Duodenal mucosa (tissue), 2 donors: ENCODE measurements around the gene FNDC3A.

Source experiments
- H3K27ac ChIP-seq: one replicate; pipeline ENCODE4 v1.7.0; 2013; ENCODE audit warnings: low read depth, low read length
- H3K27me3 ChIP-seq, 2 donors: one replicate each; pipeline ENCODE4 v1.7.0; 2013; ENCODE audit warnings: low read length in 2 of 2, control low read depth in 1 of 2; ENCODE audit not compliant: insufficient read depth in 2 of 2, control insufficient read depth in 1 of 2
- H3K36me3 ChIP-seq, 2 donors: one replicate each; pipeline ENCODE4 v1.7.0; 2013; ENCODE audit warnings: low read length in 2 of 2, control low read depth in 1 of 2; ENCODE audit not compliant: insufficient read depth in 2 of 2, control insufficient read depth in 1 of 2
- H3K4me1 ChIP-seq, 2 donors: one replicate each; pipeline ENCODE4 v1.7.0; 2013; ENCODE audit warnings: low read length in 2 of 2, control low read depth in 1 of 2; ENCODE audit not compliant: insufficient read depth in 2 of 2, control insufficient read depth in 1 of 2
- H3K4me3 ChIP-seq, 2 donors: one replicate each; pipeline ENCODE4 v1.7.0; 2013; ENCODE audit warnings: low read length in 2 of 2, low read depth in 1 of 2
- H3K9ac ChIP-seq, 2 donors: one replicate each; pipeline ENCODE4 v1.7.0; 2013; ENCODE audit warnings: low read length in 2 of 2, low read depth in 1 of 2
- H3K9me3 ChIP-seq, 2 donors: one replicate each; pipeline ENCODE4 v1.7.0; 2013; ENCODE audit warnings: low read length in 2 of 2, control low read depth in 1 of 2; ENCODE audit not compliant: control insufficient read depth in 1 of 2

Gene FNDC3A

GRCh38 chr13:49165798-49166752 lies 190.4 kb downstream of the FNDC3A start:
- Histone ChIP-seq H3K27me3 (no peaks in the 10 kb centered on the region), H3K4me3 (no peak overlapping the region), H3K9me3 (peaks cover 10 to 12% of the 10 kb centered on the region in 2 donors), H3K36me3 (peaks cover 3 to 33% of the 10 kb centered on the region in 2 donors), H3K27ac (no peak overlapping the region), H3K9ac (no peak overlapping the region), H3K4me1 (no peaks in the 10 kb centered on the region)

GRCh38 chr13:49171359-49171758 lies 195.6 kb downstream of the FNDC3A start:
- peaks cover 4 to 27% of the 10 kb centered on the region in 2 donors for H3K36me3 ChIP-seq
- no peak overlapping the region for H3K9ac ChIP-seq
- H3K4me3 ChIP-seq = no peak overlapping the region
- no peaks in the 10 kb centered on the region for H3K4me1 ChIP-seq
- no peaks in the 10 kb centered on the region for H3K9me3 ChIP-seq
- H3K27ac ChIP-seq = no peak overlapping the region
- no peaks in the 10 kb centered on the region for H3K27me3 ChIP-seq

GRCh38 chr13:49183672-49184325 lies 208.1 kb downstream of the FNDC3A start:
- Histone ChIP-seq H3K36me3 (peaks cover 21 to 69% of the 10 kb centered on the region in 2 donors), H3K27me3 (no peaks in the 10 kb centered on the region), H3K9me3 (no peaks in the 10 kb centered on the region), H3K4me3 (no peak overlapping the region), H3K4me1 (no peaks in the 10 kb centered on the region), H3K9ac (no peak overlapping the region), H3K27ac (no peak overlapping the region)

GRCh38 chr13:49184621-49185020 lies 208.9 kb downstream of the FNDC3A start:
- Histone ChIP-seq H3K27me3 (no peaks in the 10 kb centered on the region), H3K4me1 (no peaks in the 10 kb centered on the region), H3K9me3 (no peaks in the 10 kb centered on the region), H3K4me3 (no peak overlapping the region), H3K36me3 (peaks cover 21 to 61% of the 10 kb centered on the region in 2 donors), H3K27ac (no peak overlapping the region), H3K9ac (no peak overlapping the region)

- Histone ChIP-seq H3K36me3 (peaks cover 20 to 59% of the 10 kb centered on the region in 2 donors), H3K9ac (no peak overlapping the region), H3K27ac (no peak overlapping the region), H3K9me3 (no peaks in the 10 kb centered on the region), H3K27me3 (no peaks in the 10 kb centered on the region), H3K4me1 (no peaks in the 10 kb centered on the region), H3K4me3 (no peak overlapping the region)
These were observed 209.6 kb downstream of the FNDC3A start for GRCh38 chr13:49185264-49185663.

- H3K36me3 ChIP-seq = peaks cover 28 to 70% of the 10 kb centered on the region in 2 donors
- no peak overlapping the region for H3K4me3 ChIP-seq
- no peak overlapping the region for H3K9ac ChIP-seq
- H3K27ac ChIP-seq = no peak overlapping the region
- no peaks in the 10 kb centered on the region for H3K4me1 ChIP-seq
- H3K9me3 ChIP-seq = no peaks in the 10 kb centered on the region
- no peaks in the 10 kb centered on the region for H3K27me3 ChIP-seq
These were observed 215.2 kb downstream of the FNDC3A start for GRCh38 chr13:49190901-49191300.

- H3K27ac ChIP-seq = no peak overlapping the region
- H3K9ac ChIP-seq = no peak overlapping the region
These were observed 230.9 kb downstream of the FNDC3A start for GRCh38 chr13:49206641-49207040.

GRCh38 chr13:49208619-49209018 lies 232.9 kb downstream of the FNDC3A start:
- peaks cover 20 to 53% of the 10 kb centered on the region in 2 donors for H3K36me3 ChIP-seq
- H3K4me1 ChIP-seq = no peaks in the 10 kb centered on the region
- no peak overlapping the region for H3K4me3 ChIP-seq
- H3K27ac ChIP-seq = no peak overlapping the region
- H3K9ac ChIP-seq = no peak overlapping the region
- no peaks in the 10 kb centered on the region for H3K9me3 ChIP-seq
- no peaks in the 10 kb centered on the region for H3K27me3 ChIP-seq

More at GRCh38 chr13:49206641-49207040, 230.9 kb downstream of the FNDC3A start:
- H3K27me3 ChIP-seq = no peaks in the 10 kb centered on the region
- H3K36me3 ChIP-seq = peaks cover 24 to 69% of the 10 kb centered on the region in 2 donors
- H3K4me3 ChIP-seq = no peak overlapping the region
- H3K9me3 ChIP-seq = no peaks in the 10 kb centered on the region
- H3K4me1 ChIP-seq = no peaks in the 10 kb centered on the region

- H3K27me3 ChIP-seq = no peaks in the 10 kb centered on the region
- no peaks in the 10 kb centered on the region for H3K9me3 ChIP-seq
- H3K27ac ChIP-seq = no peak overlapping the region
- H3K4me1 ChIP-seq = peaks cover 0 to 2% of the 10 kb centered on the region in 2 donors
- peaks cover 16 to 39% of the 10 kb centered on the region in 2 donors for H3K36me3 ChIP-seq
- H3K9ac ChIP-seq = no peak overlapping the region
- H3K4me3 ChIP-seq = no peak overlapping the region
These were observed 234.4 kb downstream of the FNDC3A start for GRCh38 chr13:49210114-49210513.

GRCh38 chr13:49210669-49211068 lies 235.0 kb downstream of the FNDC3A start:
- Histone ChIP-seq H3K4me1 (peaks cover 0 to 3% of the 10 kb centered on the region in 2 donors), H3K27ac (no peak overlapping the region), H3K4me3 (no peak overlapping the region), H3K9ac (no peak overlapping the region), H3K9me3 (no peaks in the 10 kb centered on the region), H3K27me3 (no peaks in the 10 kb centered on the region), H3K36me3 (peaks cover 14 to 33% of the 10 kb centered on the region in 2 donors)
